ENCODE data around the gene ARNT2.

- TF ChIP-seq YY1 (IDR thresholded peaks at IDR 0.05; ENCODE audit: insufficient read depth, insufficient read length) (no peak), SUZ12 (IDR thresholded peaks at IDR 0.05; ENCODE audit: extremely low read depth, insufficient read depth, insufficient read length) (no peak), ZNF274 (IDR thresholded peaks at IDR 0.05; ENCODE audit: low read depth, low read length) (no peak)
Observed at GRCh38 chr15:80639168-80639555, 235.0 kb downstream of the ARNT2 start.

All from NT2/D1 (cell line).